Keratinocyte (primary cell): ENCODE results near the gene PDGFRA.

Experiments
- CTCF ChIP-seq, 3 experiments: IDR thresholded peaks in 1 of 3; conservative IDR thresholded peaks in 1 of 3; optimal IDR thresholded peaks in 1 of 3; 2 replicates in 2 of 3; 3 replicates in 1 of 3; pipeline versions ENCODE3 to v1.5.1; 2011; ENCODE audit warnings: low read length in 3 of 3, mild to moderate bottlenecking in 3 of 3, moderate library complexity in 2 of 3, control low read depth in 1 of 3, inconsistent platforms in 1 of 3; ENCODE audit not compliant: insufficient read depth in 2 of 3; ENCODE audit errors: extremely low read depth in 1 of 3
- EZH2 ChIP-seq: IDR thresholded peaks from one replicate; pipeline ENCODE4 v1.6.1; 2012; ENCODE audit warnings: inconsistent platforms, mild to moderate bottlenecking, low read length, moderate library complexity

DNA sequence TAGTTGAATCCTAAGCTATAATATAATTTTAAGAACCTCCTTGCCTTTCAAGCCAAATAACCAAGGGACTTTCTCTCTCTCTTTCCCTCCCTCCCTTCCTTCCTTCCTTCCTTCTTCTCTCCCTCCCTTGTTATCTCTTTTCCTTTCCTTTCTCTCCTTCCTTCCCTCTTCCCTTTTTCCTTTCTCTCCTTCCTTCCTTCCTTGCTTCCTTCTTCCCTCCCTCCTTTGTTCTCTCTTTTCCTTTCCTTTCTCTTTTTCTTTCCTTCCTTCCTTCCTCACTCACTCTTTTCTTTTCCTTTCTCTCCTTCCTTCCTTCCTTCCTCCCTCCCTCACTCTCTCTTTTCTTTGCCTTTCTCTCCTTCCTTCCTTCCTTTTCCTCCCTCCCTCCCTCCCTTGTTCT lies 42.4 kb downstream of the PDGFRA start:
- TF ChIP-seq CTCF (optimal IDR thresholded peaks at IDR 0.05 in 1 of 3, IDR thresholded peaks at IDR 0.05 in 1 of 3, conservative IDR thresholded peaks at IDR 0.05 in 1 of 3; ENCODE audit: extremely low read depth in 1 of 3, insufficient read depth in 2 of 3, low read length in 3 of 3), result no peak
- no peak for TF ChIP-seq EZH2
